Hematopoietic multipotent progenitor cell treated with erythropoietin and hydrocortisone succinate and interleukin-3 and kit ligand, for 4 days (in vitro differentiated cells): Measurements from ENCODE around the gene C11orf58.
A peak's percentile ranks its signal among the peaks of the same experiment; 100 is the strongest.

ENCODE experiments used
- DNase-seq: peaks from one replicate; pipeline ENCODE4 v3.0.0-alpha.2; 2015

The C11orf58 gene

DNA sequence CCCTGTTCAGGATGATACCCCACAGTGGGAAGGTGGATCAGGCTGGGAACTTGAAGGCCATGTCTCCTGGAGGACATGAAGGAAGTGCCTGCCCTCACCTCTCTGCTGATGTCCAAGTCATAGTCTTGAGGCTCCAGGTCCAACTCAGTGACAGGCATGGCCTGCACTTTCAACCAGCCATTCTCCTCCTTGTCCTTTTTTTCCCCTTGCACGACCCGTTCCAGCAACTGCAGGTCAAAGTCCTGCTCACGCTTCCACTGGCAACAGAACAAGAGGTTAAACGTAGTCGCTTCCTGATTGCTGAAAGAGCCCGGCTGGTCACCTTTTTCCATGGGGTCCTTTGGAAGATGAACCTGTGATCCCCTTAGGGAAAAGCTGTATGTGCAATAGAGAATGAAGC, 47.7 kb downstream of the C11orf58 start:
- no peak for DNase-seq

DNA sequence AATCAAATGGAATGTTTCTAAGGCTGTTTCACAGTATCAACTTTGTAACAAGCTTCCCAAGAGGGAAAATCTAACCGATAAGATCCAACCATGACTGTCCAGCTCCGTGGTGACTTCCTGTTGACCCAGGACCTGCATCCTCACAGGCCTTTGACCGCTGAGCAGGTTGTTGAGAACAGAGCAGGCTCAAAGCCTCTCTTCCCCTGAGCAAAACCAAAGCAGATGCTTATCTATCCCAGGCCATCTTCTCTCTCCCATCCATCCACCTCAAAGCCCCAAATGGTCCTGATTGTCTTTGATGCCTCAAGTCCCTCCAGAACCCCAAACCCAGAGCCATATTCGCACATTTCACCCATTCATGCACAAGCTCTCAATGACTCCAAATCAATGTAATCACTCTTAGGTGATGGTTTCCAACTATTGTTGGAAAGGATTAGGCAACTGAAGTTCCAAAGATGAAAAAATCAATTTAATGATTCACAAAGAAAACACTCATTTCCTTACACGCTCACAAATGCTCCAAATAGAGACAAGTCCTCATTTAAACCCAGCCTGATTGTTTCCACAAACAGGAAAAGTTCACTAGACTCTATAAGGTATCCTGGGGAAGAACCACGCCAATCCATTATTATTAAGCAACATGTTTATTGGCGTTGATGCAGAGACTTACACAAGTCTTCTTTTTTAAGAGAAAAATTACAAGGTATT, 48.7 kb downstream of the C11orf58 start:
- DNase-seq = no peak

DNA sequence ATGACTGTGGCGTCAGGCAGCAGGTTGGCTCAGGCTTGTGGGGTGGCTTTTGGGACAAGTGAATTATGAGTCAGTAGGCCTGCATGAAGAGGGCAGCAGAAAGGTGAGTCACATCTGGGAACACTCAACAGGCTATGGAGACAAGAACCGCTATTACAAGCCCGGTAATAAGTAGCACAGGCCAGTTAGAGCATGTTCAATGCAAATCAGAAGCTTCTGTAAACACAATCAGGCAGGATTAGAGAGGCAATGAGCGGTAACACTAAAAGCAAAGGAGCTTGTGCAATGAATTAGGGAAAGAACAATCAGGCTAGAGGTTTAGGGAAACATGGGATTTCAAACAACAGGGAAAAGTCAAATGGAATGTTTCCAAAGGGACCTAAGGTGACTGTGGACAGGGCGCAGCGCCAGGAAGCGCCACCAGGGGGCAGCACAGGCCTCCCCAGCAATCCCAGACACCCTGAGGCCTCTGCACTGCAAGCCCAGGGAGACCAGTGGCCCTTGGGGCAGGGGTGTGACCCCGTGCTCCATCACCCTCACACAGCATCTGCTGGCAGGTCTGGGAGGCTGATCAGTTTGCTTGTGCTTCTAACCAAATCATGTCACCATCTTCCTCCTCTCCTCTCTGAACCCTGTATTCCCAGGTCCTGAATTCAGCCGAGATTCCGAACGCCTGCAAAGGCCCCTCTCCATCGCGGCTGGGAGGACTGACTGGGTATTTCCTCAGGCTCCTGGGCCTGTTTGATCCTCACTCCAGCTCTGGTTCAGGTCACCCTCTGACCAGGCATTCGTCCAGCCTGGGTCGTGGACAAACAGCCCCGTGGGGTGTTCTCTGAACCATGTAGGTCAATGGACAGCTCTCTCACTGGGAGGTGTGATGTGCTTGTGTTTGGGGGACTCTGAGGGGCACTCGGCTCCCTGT, 50.0 kb downstream of the C11orf58 start:
- peak; percentile 81 for DNase-seq

GRCh38 chr11:16789063-16789420, 50.6 kb downstream of the C11orf58 start:
- no peak for DNase-seq

- DNase-seq = no peak
Observed at GRCh38 chr11:16789560-16790485, 51.4 kb downstream of the C11orf58 start.

DNA sequence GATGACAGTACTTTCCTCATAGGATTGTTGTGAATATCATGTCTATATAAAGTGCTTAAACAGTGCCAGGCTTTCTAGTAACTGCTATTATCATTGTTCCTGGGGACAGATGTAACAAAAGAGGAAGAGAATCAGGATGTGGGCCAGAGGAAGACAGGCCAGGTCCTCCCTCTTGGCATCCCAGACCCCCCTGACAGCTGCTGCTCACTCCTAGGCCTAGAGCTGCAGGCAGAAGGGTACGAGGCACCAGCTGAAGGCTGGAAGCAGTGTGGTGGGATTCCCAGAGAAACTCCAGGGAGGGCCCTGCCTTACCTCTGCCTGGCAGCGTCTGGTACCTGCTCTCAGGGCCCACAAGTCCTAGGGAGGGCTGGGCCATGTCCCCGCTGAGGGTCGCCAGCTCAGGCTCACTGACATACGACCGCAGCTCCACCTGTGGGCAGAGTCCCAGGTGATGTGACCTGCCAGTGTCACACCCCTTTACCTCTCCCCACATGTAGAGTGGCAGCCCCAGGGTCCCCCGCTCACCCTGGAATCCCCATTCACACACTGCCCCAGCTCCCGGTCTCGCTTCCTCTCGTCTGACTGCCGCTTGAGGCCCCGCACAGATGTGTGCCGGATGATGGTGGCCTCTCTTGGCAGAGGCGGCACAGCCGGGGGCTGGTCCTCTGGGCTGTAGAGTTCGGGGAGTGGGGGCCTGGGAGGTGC, 52.2 kb downstream of the C11orf58 start:
- peak; percentile 59 for DNase-seq

DNA sequence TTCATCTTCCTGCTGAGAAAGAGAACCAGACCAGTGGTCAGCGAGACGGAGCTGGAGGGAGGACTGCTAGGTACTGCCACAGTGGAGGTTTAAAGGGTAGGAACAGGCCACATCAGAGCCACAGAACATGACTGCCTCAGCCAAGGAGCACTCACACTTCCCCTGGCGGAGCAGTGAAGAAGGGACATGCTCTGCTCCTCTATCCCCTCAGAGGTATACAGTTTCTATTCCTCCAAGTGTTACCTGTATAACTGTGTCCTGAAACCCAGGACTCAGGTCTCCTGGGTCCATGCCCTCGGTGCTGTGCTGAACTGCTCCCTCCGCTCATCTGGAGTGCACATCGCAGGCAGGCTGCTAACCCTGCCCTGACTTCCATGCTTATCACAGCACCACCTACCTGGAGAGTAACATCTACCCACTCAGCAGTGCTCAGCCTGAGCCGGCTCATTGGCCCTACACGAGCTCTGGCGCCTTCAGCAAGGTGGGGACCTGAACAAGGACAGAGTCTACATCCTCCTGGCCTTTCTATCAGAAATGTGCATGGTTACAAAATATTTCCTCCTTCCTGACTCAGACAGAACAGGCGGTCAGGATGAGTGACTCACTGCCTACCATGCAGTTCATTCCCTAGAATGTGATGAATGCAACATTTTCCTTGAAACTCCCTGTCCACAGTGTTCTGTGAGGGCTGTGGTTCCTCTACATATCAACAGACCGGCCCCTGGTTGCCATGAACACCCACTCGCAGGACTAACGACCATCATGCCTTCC, 52.9 kb downstream of the C11orf58 start:
- DNase-seq = peak; percentile 42

DNA sequence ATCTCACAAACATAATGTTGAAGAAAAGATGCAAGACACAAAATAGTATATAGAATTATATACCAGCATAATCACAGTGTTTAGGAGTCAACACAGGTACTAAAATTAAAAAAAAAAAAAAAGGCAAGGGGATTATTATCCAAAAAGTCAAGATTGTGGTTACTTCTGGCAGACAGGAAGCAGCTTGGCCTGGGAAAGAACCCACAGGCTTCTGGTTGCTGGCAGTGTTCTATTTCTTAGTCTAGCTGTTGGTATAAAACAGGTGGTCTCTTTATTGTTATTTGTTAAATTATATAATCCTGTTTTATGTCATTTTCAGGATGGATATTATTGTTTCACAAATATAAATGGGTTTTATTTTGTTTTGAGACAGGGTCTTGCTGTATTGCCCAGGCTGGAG, 54.0 kb downstream of the C11orf58 start:
- DNase-seq = peak; percentile 71

- no peak for DNase-seq
Observed at GRCh38 chr11:16793009-16793408, 54.6 kb downstream of the C11orf58 start.

DNA sequence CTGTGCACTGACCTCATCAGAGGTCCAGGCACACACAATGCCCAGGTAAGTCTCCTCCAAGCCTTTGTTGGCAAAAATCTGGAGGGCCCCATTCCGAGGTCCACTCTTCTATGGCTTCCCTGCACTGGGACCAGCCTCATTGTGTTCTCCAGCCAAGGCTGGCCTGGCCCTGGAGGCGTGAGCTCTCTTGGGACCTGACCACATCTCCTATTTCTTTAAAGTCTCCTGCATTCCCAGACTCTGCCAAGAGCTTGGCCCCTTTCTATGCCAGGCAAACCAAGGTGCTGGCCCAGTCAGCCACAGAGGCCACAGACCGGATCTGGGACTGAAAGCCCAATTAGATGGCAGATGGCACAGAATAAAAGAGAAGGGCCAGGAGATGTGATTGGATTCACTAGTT, 55.1 kb downstream of the C11orf58 start:
- DNase-seq = no peak

DNA sequence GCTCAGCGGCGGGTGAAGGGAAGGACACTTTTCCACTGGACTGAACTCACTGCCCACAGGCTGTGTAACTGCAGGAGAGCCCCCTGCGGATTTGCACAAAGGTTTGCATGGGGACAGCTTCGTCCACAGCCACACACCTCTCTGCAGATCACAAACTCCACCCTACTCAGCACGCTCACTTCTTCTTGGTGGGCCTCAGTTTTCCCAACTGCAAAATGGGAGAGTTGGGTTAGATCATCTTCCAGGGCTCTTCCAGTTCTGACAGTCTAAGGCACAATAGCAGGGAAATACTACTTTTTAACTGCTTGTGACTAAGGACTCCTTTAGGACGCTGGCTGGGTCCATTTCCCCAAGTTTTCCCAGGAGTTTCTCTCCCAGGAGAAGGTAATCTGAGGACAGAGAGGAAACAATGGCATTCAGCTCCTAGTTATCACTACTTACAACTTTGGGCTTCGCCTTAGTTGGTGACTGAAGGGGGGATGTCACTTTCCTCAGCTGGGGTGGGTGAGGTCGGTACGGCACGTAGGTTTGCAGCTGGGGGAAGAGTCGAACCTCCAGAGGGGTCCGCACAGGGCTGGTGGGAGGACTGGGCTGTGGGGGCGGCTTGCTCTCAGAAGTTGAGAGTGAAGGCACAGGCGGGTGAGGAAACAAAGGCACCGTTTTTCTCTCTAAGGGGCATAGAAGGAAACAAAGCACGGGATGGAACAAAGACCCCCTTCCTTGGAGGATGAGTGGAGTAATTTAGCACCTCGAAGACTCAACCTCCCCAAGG, 55.8 kb downstream of the C11orf58 start:
- no peak for DNase-seq

GRCh38 chr11:16795146-16795545, 56.7 kb downstream of the C11orf58 start:
- peak; percentile 79 for DNase-seq

GRCh38 chr11:16796311-16796710, 57.9 kb downstream of the C11orf58 start:
- DNase-seq = no peak

DNA sequence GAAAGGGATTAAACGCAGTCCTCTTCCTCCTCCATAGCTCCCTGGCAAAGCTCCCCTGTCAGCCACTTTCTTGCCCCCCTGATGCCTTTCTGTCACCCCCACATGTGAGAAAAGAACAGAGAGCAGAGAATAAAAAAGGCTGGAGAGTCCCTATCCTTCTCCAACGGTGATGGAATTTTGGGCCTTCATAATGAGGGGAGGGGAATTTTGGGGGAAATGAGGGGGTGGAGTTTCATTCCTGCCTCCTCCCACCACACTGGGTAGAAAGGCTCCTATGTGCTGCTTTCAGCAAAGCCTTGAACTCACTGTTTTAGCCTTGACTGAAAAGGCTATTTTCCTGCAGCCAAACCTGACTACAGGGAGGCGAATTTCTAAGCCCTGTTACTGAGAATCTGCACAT, 59.3 kb downstream of the C11orf58 start:
- no peak for DNase-seq

DNA sequence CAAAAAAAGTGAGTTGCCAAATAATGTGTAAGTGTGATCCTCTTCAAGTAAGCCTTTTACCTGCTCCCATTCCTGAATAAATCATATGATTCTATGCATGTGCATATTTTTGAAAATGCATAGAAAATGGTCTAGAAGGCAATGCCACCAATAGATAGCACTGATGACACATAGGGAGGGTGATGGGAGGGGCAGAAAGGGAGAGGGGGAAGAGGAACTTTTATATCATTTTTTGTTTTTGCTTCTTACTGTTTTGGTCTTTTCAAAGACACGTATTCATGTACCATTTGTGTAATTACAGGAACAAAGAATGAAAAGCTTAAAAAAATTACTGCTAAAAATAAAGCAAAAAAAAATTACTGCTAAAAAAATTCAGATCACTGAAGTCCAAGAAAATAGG, 60.8 kb downstream of the C11orf58 start:
- peak; percentile 33 for DNase-seq

GRCh38 chr11:16799890-16800289, 61.4 kb downstream of the C11orf58 start:
- DNase-seq = no peak

- DNase-seq = no peak
Observed at GRCh38 chr11:16800382-16800781, 61.9 kb downstream of the C11orf58 start.

GRCh38 chr11:16801288-16801980, 63.0 kb downstream of the C11orf58 start:
- DNase-seq = no peak

GRCh38 chr11:16804104-16804947, 65.9 kb downstream of the C11orf58 start:
- peak; percentile 34 for DNase-seq
